Measurements from ENCODE around the gene RFC2. TPM values are rescaled to one million over a fixed set of nuclear protein-coding genes. Genes with fewer than 3 reads are reported as not detected.

The RFC2 gene
- total and polyA plus RNA-seq, 2 experiments from 2014 or later: 14.6 to 69.2 TPM

GRCh38 chr7:74222851-74223710, 31.1 kb downstream of the RFC2 start:
- no peaks in the 10 kb centered on the region for H3K36me3 ChIP-seq
- no peaks in the 10 kb centered on the region for H3K9me3 ChIP-seq (ENCODE audit: low read depth)
- no peak overlapping the region for H3K4me3 ChIP-seq
- H3K4me1 ChIP-seq (ENCODE audit: low read depth): no peaks in the 10 kb centered on the region
- DNase-seq (ENCODE audit: low read depth in 1 of 2, low spot score in 1 of 2): no peak
- TF ChIP-seq, protein P1, sequence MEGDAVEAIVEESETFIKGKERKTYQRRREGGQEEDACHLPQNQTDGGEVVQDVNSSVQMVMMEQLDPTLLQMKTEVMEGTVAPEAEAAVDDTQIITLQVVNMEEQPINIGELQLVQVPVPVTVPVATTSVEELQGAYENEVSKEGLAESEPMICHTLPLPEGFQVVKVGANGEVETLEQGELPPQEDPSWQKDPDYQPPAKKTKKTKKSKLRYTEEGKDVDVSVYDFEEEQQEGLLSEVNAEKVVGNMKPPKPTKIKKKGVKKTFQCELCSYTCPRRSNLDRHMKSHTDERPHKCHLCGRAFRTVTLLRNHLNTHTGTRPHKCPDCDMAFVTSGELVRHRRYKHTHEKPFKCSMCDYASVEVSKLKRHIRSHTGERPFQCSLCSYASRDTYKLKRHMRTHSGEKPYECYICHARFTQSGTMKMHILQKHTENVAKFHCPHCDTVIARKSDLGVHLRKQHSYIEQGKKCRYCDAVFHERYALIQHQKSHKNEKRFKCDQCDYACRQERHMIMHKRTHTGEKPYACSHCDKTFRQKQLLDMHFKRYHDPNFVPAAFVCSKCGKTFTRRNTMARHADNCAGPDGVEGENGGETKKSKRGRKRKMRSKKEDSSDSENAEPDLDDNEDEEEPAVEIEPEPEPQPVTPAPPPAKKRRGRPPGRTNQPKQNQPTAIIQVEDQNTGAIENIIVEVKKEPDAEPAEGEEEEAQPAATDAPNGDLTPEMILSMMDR (IDR thresholded peaks at IDR 0.05; ENCODE audit: low read depth, low read length): no peak
- no peaks in the 10 kb centered on the region for H3K27me3 ChIP-seq
- no peak overlapping the region for H3K27ac ChIP-seq

DNA sequence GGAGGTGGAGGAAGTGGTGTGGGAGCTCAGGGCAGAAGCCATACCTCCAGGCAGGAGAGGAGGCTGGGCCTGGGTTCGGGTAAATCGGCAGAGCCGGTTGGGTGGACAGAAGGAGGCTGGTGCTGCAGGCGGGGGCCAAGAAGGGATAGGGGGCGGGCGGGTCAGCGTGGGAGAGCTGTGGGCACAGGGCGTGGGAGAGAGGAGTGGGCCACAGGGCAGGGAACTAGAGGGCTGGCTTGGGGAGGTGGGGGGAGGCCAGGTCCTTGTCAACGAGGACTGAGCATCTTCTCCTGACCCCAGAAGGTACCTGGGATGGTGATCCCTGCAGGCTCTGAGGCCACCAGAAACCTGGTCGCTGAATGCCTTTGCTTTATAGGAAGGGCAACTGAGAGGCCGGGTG, 32.5 kb downstream of the RFC2 start:
- no peak overlapping the region for H3K4me3 ChIP-seq
- no peak for DNase-seq (ENCODE audit: low read depth in 1 of 2, low spot score in 1 of 2)
- H3K36me3 ChIP-seq: no peaks in the 10 kb centered on the region
- H3K9me3 ChIP-seq (ENCODE audit: low read depth): no peaks in the 10 kb centered on the region
- H3K4me1 ChIP-seq (ENCODE audit: low read depth): no peaks in the 10 kb centered on the region
- H3K27ac ChIP-seq: no peak overlapping the region
- TF ChIP-seq, protein P1 (IDR thresholded peaks at IDR 0.05; ENCODE audit: low read depth, low read length): no peak
- no peaks in the 10 kb centered on the region for H3K27me3 ChIP-seq

GRCh38 chr7:74220229-74220628, 34.0 kb downstream of the RFC2 start:
- H3K9me3 ChIP-seq (ENCODE audit: low read depth): no peaks in the 10 kb centered on the region
- TF ChIP-seq, protein P1 (IDR thresholded peaks at IDR 0.05; ENCODE audit: low read depth, low read length): no peak
- no peaks in the 10 kb centered on the region for H3K36me3 ChIP-seq
- no peaks in the 10 kb centered on the region for H3K27me3 ChIP-seq
- DNase-seq (ENCODE audit: low read depth in 1 of 2, low spot score in 1 of 2): no peak
- no peak overlapping the region for H3K4me3 ChIP-seq
- no peaks in the 10 kb centered on the region for H3K4me1 ChIP-seq (ENCODE audit: low read depth)
- H3K27ac ChIP-seq: no peak overlapping the region

GRCh38 chr7:74219416-74219815, 34.8 kb downstream of the RFC2 start:
- H3K27me3 ChIP-seq: no peaks in the 10 kb centered on the region
- no peak overlapping the region for H3K4me3 ChIP-seq
- H3K36me3 ChIP-seq: no peaks in the 10 kb centered on the region
- H3K4me1 ChIP-seq (ENCODE audit: low read depth): no peaks in the 10 kb centered on the region
- TF ChIP-seq, protein P1 (IDR thresholded peaks at IDR 0.05; ENCODE audit: low read depth, low read length): no peak
- no peaks in the 10 kb centered on the region for H3K9me3 ChIP-seq (ENCODE audit: low read depth)
- H3K27ac ChIP-seq: no peak overlapping the region
- no peak for DNase-seq (ENCODE audit: low read depth in 1 of 2, low spot score in 1 of 2)

DNA sequence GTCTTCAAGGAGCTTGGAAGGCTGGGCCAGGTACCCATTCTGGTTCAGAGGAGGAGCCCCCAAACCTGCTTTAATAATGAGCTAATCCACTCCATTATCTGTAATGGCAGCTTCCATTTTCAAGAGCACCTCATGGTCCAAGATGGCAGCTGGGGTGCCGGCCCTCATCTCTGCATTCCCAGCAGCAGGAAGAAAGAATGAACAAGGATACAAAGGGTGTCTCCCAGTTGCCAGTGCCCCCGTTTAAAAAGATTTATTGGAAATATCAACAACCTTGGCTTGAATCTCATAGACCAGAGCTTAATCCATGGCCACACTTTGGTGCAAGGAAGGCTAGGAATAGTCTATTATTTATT, 35.9 kb downstream of the RFC2 start:
- TF ChIP-seq, protein P1 (IDR thresholded peaks at IDR 0.05; ENCODE audit: low read depth, low read length): no peak
- H3K4me3 ChIP-seq: no peak overlapping the region
- H3K36me3 ChIP-seq: no peaks in the 10 kb centered on the region
- DNase-seq (ENCODE audit: low read depth in 1 of 2, low spot score in 1 of 2): no peak
- no peaks in the 10 kb centered on the region for H3K27me3 ChIP-seq
- H3K27ac ChIP-seq: no peak overlapping the region
- H3K9me3 ChIP-seq (ENCODE audit: low read depth): no peaks in the 10 kb centered on the region
- no peaks in the 10 kb centered on the region for H3K4me1 ChIP-seq (ENCODE audit: low read depth)
